HCT116 (cell line): ENCODE results near the gene BCKDHB. TPM values are rescaled to one million over a fixed set of nuclear protein-coding genes. Genes with fewer than 3 reads are reported as not detected.

Experiments used
- ATAC-seq: fragments of 200-7000 bp; cut with Tn5 transposase; 2 replicates; pipeline ENCODE4 v1.9.1; 2020; ENCODE audit warnings: mild to moderate bottlenecking, moderate library complexity
- BruUV-seq: library from RNA; stranded (reverse); fragments of 400-500 nt; replicated peaks from 2 replicates; lab custom pipeline; 2021; lab: Mats Ljungman, UMichigan
- CTCF ChIA-PET: fragments of 300-600 bp; sonication (Branson Sonifier 250); formaldehyde crosslinking; loops from one replicate; lab custom pipeline; 2021; ENCODE audit warnings: antibody characterized with exemption; lab: Charles Lee
- POLR2A ChIA-PET: fragments of 300-600, 350-600 bp; sonication (Branson Sonifier 250); formaldehyde crosslinking; loops from one replicate; lab custom pipeline; 2021; ENCODE audit warnings: antibody characterized with exemption; lab: Charles Lee
- RAD21 ChIA-PET, 2 experiments: fragments of 300-600 bp; sonication (Branson Sonifier 250); formaldehyde crosslinking; loops; one replicate each; lab custom pipeline; 2023; ENCODE audit warnings: low total read pairs in 2 of 2; ENCODE audit not compliant: uncharacterized antibody in 2 of 2, unreplicated experiment in 2 of 2, low non-redundant PET in 1 of 2; lab: Charles Lee
- DNase-seq: peaks from one replicate; pipeline ENCODE4 v3.0.0-alpha.2; 2010; ENCODE audit warnings: low read depth, low spot score
- H2AFZ ChIP-seq: fragments of 200-600 bp; shearing (Covaris generic), sonication (generic); 2 replicates; pipeline ENCODE4 v1.6.1; 2017; ENCODE audit warnings: low read depth, mixed run types, mixed read lengths, antibody characterized with exemption, low read length; ENCODE audit not compliant: poor library complexity, severe bottlenecking
- H3K27ac ChIP-seq: 2 replicates; pipeline ENCODE4 v1.5.1; 2012; ENCODE audit warnings: low read depth, low read length
- H3K27me3 ChIP-seq: fragments of 200-600 bp; sonication (generic); 2 replicates; pipeline ENCODE4 v1.6.1; 2016; ENCODE audit warnings: mixed run types, low read length, mixed read lengths; ENCODE audit not compliant: insufficient read depth
- H3K36me3 ChIP-seq, 2 experiments: fragments of 200-500 bp in 1 of 2; fragments of 200-600 bp in 1 of 2; sonication (Bioruptor generic) in 1 of 2; sonication (generic) in 1 of 2; 2 replicates each; pipeline versions ENCODE4 v1.5.1 to v1.6.1; 2014 to 2016; ENCODE audit warnings: low read length in 2 of 2, inconsistent platforms in 1 of 2, mixed read lengths in 1 of 2, mixed run types in 1 of 2; ENCODE audit not compliant: insufficient read depth in 2 of 2, control insufficient read depth in 1 of 2
- H3K4me1 ChIP-seq, 2 experiments: fragments of 200-600 bp in 1 of 2; sonication (generic) in 1 of 2; 2 replicates each; pipeline versions ENCODE4 v1.5.1 to v1.6.1; 2012 to 2017; ENCODE audit warnings: low read length in 2 of 2, inconsistent platforms in 1 of 2, mild to moderate bottlenecking in 1 of 2, mixed read lengths in 1 of 2, mixed run types in 1 of 2, moderate library complexity in 1 of 2; ENCODE audit not compliant: insufficient read depth in 2 of 2, control insufficient read depth in 1 of 2
- H3K4me2 ChIP-seq: fragments of 200-600 bp; sonication (generic); 2 replicates; pipeline ENCODE4 v1.6.1; 2017; ENCODE audit warnings: mixed run types, low read length, mixed read lengths
- H3K4me3 ChIP-seq, 2 experiments: fragments of 200-600 bp in 1 of 2; sonication (generic) in 1 of 2; replicated peaks in 1 of 2; 2 replicates each; pipeline ENCODE4 v1.5.1; 2011 to 2016; ENCODE audit warnings: low read length in 2 of 2, control low read depth in 1 of 2, low read depth in 1 of 2, mild to moderate bottlenecking in 1 of 2, mixed read lengths in 1 of 2, mixed run types in 1 of 2
- H3K79me2 ChIP-seq: fragments of 200-600 bp; sonication (generic); 2 replicates; pipeline ENCODE4 v1.6.1; 2017; ENCODE audit warnings: mild to moderate bottlenecking, mixed run types, low read length, moderate library complexity, mixed read lengths; ENCODE audit not compliant: insufficient read depth
- H3K9ac ChIP-seq: fragments of 200-600 bp; sonication (generic); 2 replicates; pipeline ENCODE4 v1.6.1; 2016; ENCODE audit warnings: low read length, mixed read lengths
- H3K9me2 ChIP-seq: fragments of 200-600 bp; sonication (generic), shearing (Covaris generic); 2 replicates; pipeline ENCODE4 v1.6.1; 2017; ENCODE audit warnings: mixed run types, mild to moderate bottlenecking, moderate library complexity; ENCODE audit not compliant: insufficient read depth
- H3K9me3 ChIP-seq, 2 experiments: fragments of 200-500 bp in 1 of 2; fragments of 200-600 bp in 1 of 2; sonication (Bioruptor generic) in 1 of 2; sonication (generic) in 1 of 2; 2 replicates each; pipeline ENCODE4 v1.6.1; 2014 to 2017; ENCODE audit warnings: low read length in 2 of 2, mixed read lengths in 2 of 2, inconsistent platforms in 1 of 2, low read depth in 1 of 2, mild to moderate bottlenecking in 1 of 2, mixed run types in 1 of 2, moderate library complexity in 1 of 2; ENCODE audit not compliant: control insufficient read depth in 1 of 2, insufficient read depth in 1 of 2
- H4K20me1 ChIP-seq: fragments of 200-600 bp; sonication (generic), shearing (Covaris generic); 2 replicates; pipeline ENCODE4 v1.6.1; 2017; ENCODE audit warnings: mixed run types, mild to moderate bottlenecking, moderate library complexity; ENCODE audit not compliant: insufficient read depth
- EGR1 ChIP-seq: IDR thresholded peaks from 2 replicates; pipeline ENCODE4 v1.6.1; 2012; ENCODE audit warnings: low read depth
- ELF1 ChIP-seq: IDR thresholded peaks from 2 replicates; pipeline ENCODE4 v1.6.1; 2012; ENCODE audit warnings: low read depth, borderline replicate concordance
- EZH2 ChIP-seq: fragments of 200-600 bp; sonication (generic); IDR thresholded peaks from 2 replicates; pipeline ENCODE4 v1.6.1; 2017; ENCODE audit warnings: antibody characterized with exemption, mixed run types
- FOSL1 ChIP-seq: IDR thresholded peaks from 2 replicates; pipeline ENCODE4 v1.6.1; 2012; ENCODE audit warnings: low read depth
- MAX ChIP-seq: IDR thresholded peaks from 2 replicates; pipeline ENCODE4 v1.6.1; 2012
- POLR2AphosphoS5 ChIP-seq: IDR thresholded peaks from 2 replicates; pipeline ENCODE4 v1.6.1; 2011; ENCODE audit warnings: mild to moderate bottlenecking, low read depth, low read length, moderate library complexity
- RAD21 ChIP-seq: IDR thresholded peaks from 2 replicates; pipeline ENCODE4 v1.6.1; 2012; ENCODE audit warnings: low read depth, mild to moderate bottlenecking
- SP1 ChIP-seq: IDR thresholded peaks from 2 replicates; pipeline ENCODE4 v1.6.1; 2012; ENCODE audit warnings: low read depth
- TCF7L2 ChIP-seq: IDR thresholded peaks from 2 replicates; pipeline ENCODE4 v1.7.0; 2011; ENCODE audit warnings: borderline replicate concordance, inconsistent platforms; ENCODE audit not compliant: insufficient read depth, insufficient read length; ENCODE audit errors: extremely low read depth
- ZBTB33 ChIP-seq: IDR thresholded peaks from 2 replicates; pipeline ENCODE4 v1.6.1; 2011; ENCODE audit warnings: mild to moderate bottlenecking, low read length, moderate library complexity; ENCODE audit not compliant: insufficient replicate concordance; ENCODE audit errors: extremely low read depth
- intact Hi-C: fragments of 100-400 bp; cut with micrococcal nuclease; formaldehyde crosslinking; loops from 2 replicates; pipeline ENCODE4 v1.10.0; 2022
- total RNA-seq: library from RNA; stranded (reverse); gene quantifications from one replicate; pipeline ENCODE4 v1.2.1, GENCODE V29; 2021; ENCODE audit not compliant: unreplicated experiment

The BCKDHB gene
- total RNA-seq, 1 experiment from 2014 or later, result 11.2 TPM

- ChIA-PET CTCF (no interaction called here), POLR2A (no interaction called here)
Measured at GRCh38 chr6:80104520-80104919, 2.0 kb upstream of the BCKDHB start.

More at GRCh38 chr6:80104520-80104919, 2.0 kb upstream of the BCKDHB start:
- H3K36me3 ChIP-seq, result no peaks in the 10 kb centered on the region
- BruUV-seq, result no TSS peak
- H3K9me2 ChIP-seq, result no peaks in the 10 kb centered on the region
- H3K79me2 ChIP-seq, result no peaks in the 10 kb centered on the region; the same call in 1 of the 2 replicates
- H3K4me2 ChIP-seq, result no peak overlapping the region
- no peaks in the 10 kb centered on the region for H4K20me1 ChIP-seq
- intact Hi-C loops, result no loop called here
- TF ChIP-seq SP1 (no peak), TCF7L2 (no peak), ZBTB33 (no peak), FOSL1 (no peak), EZH2 (no peak), RAD21 (no peak), MAX (no peak), ELF1 (no peak), EGR1 (no peak), POLR2AphosphoS5 (no peak)
- TF ChIP-seq, all 23 proteins: peak for 0
- Histone ChIP-seq H3K9me3 (no peaks in the 10 kb centered on the region), H3K27me3 (no peaks in the 10 kb centered on the region), H3K9ac (no peak overlapping the region), H3K4me1 (peaks cover 8 to 12% of the 10 kb centered on the region in 2 experiments), H2AFZ (peak overlapping the region; percentile 98), H3K4me3 (no peak overlapping the region), H3K27ac (no peak overlapping the region)
- RAD21 ChIA-PET, result no interaction called here
- no peak for ATAC-seq
- no peak for DNase-seq
